IPS-NIHi11 (cell line): ENCODE data around the gene GRPEL1.

Experiments
- DNase-seq: peaks from one replicate; pipeline ENCODE4 v3.0.0; 2012; ENCODE audit warnings: mixed read lengths, low spot score

GRPEL1 gene

GRCh38 chr4:7023486-7023885 is 44.4 kb downstream of the GRPEL1 start:
- no peak for DNase-seq

GRCh38 chr4:7021930-7022664 is 45.8 kb downstream of the GRPEL1 start:
- no peak for DNase-seq

- no peak for DNase-seq
Measured at GRCh38 chr4:7021355-7021754, 46.5 kb downstream of the GRPEL1 start.

DNA sequence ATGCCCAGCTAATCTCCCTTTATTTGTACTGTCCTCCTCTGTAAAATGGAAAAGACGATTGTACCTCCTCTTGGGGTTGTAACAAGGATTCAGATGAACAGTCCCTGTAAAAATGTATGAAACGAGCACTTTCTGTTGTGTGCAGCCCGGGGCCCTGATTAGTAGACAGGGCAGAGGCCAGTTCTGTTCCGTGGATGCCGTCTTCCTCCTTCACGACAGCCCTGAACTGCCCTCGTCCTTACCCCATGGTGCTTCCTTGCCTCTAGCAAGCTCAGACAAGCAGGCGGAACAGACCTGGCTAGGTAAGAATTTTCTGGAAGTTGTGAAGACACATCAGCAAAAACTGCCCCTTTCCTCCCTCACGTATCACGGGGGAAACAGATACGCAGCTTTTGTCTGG is 47.0 kb downstream of the GRPEL1 start:
- no peak for DNase-seq

- DNase-seq: peak; percentile 54
Measured at GRCh38 chr4:7020290-7020689, 47.6 kb downstream of the GRPEL1 start.

DNA sequence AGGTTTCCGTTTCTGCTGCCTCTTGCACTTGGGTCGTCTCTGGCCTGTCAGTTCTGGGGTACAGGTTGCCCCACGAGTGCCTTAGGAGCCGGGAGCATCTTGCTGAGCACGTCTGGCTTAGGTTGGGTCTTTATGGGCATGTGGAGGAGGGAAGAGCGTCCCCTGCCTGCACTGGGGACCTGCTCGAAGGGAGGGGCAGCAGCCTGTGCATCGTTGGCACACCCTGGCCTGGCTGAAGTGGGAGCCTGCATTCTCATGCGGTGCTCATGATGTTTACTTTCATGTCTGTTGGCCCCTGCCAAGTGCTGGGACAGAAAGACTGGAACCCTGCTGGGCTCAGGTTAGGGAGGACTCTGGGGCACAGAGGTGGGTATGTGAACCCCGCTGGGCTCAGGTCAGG is 48.5 kb downstream of the GRPEL1 start:
- DNase-seq: no peak

GRCh38 chr4:7018281-7018680 is 49.6 kb downstream of the GRPEL1 start:
- DNase-seq: no peak

- no peak for DNase-seq
Measured at GRCh38 chr4:7017446-7018048, 50.3 kb downstream of the GRPEL1 start.

DNA sequence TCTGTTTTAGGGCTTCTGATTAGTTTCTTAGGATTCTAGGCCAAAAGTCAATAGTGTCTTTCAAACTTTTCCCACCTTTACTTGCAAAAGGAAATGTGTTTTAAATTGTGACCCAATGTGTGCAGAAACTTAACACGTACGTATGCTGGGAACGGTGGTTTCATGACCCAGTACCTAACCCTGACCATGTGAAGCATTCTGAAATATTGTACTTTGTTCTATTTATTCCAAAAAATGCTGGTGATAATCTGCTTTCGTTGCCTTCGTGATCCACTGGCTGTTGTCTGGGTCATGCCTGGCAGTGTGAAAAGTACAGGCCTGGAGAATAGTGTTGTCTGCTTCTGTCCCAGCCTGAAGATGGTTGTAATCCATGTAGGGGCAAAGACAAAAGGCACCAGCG is 51.4 kb downstream of the GRPEL1 start:
- DNase-seq: no peak

DNA sequence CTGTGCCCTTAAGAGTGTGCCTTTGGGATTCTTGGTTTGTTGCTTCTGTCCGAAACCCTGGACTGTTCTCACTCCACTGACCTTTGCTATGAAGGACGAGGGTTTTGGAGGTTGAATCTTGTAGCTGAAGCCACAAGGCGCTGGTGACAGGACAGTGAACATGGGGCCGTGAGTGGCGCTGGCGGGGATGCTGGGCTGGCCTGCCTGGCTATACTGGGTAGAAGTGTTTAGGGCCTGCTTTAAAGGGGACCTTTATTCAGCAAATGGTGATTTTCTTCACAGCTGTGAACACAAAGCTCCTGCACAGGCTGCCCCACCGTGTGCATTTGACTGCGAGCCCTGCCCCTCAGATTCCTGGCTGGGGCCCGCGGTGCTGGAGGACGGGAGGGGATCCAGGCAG is 51.8 kb downstream of the GRPEL1 start:
- no peak for DNase-seq

GRCh38 chr4:7015383-7016035 is 52.4 kb downstream of the GRPEL1 start:
- no peak for DNase-seq

GRCh38 chr4:7014815-7015214 is 53.0 kb downstream of the GRPEL1 start:
- no peak for DNase-seq

GRCh38 chr4:7013175-7013574 is 54.7 kb downstream of the GRPEL1 start:
- no peak for DNase-seq

- no peak for DNase-seq
Measured at GRCh38 chr4:7009564-7009963, 58.3 kb downstream of the GRPEL1 start.
